GM12878 (cell line): ENCODE measurements around the gene CYB5D1. TPM values are rescaled to one million over a fixed set of nuclear protein-coding genes. Genes with fewer than 3 reads are reported as not detected.
"Not testable (repeated sequence)": the region's sequence is repeated elsewhere in the genome, so short reads cannot be mapped to it uniquely, and the experiment has no call there.

Source experiments
- ATAC-seq: fragments of 200-7000 bp; cut with Tn5 transposase; 3 replicates; pipeline ENCODE4 v1.9.1; 2020; ENCODE audit warnings: mild to moderate bottlenecking, moderate library complexity
- BruUV-seq: library from RNA; stranded (reverse); fragments of 400-500 nt; replicated peaks from 2 replicates; lab custom pipeline; 2021; lab: Mats Ljungman, UMichigan
- CTCF ChIA-PET: fragments of 300-600 bp; sonication (Branson Sonifier 250); formaldehyde crosslinking; extraction: SDS; loops from one replicate; lab custom pipeline; 2021; ENCODE audit warnings: inconsistent platforms; lab: Yijun Ruan, JAX
- POLR2A ChIA-PET: fragments of 350-600 bp; formaldehyde crosslinking; extraction: SDS; loops from one replicate; lab custom pipeline; 2021; ENCODE audit warnings: inconsistent platforms; lab: Charles Lee
- RAD21 ChIA-PET: fragments of 300-600 bp; sonication (Branson Sonifier 250); formaldehyde crosslinking; loops from one replicate; lab custom pipeline; 2023; ENCODE audit warnings: antibody characterized with exemption; ENCODE audit not compliant: unreplicated experiment; lab: Charles Lee
- SMC1A ChIA-PET: fragments of 300-600 bp; sonication (Branson Sonifier 250); formaldehyde crosslinking; loops from one replicate; lab custom pipeline; 2023; ENCODE audit not compliant: unreplicated experiment, uncharacterized antibody; lab: Charles Lee
- DNase-seq: peaks from one replicate; pipeline ENCODE4 v3.0.0-alpha.2; 2011; ENCODE audit warnings: low read depth, low spot score
- FAIRE-seq: peaks from 3 replicates; lab custom pipeline; 2011; peaks lifted over from hg19 to GRCh38; lab: Jason Lieb, UNC
- H2AFZ ChIP-seq: 2 replicates; pipeline ENCODE4 v1.6.0; 2011; ENCODE audit warnings: low read depth, low read length, control low read depth; ENCODE audit not compliant: control insufficient read depth
- H3K27ac ChIP-seq: 2 replicates; pipeline ENCODE4 v1.5.1; 2011; ENCODE audit warnings: control low read depth; ENCODE audit not compliant: control insufficient read depth, insufficient read depth
- H3K27me3 ChIP-seq, 2 experiments: replicated peaks in 1 of 2; 2 replicates each; pipeline versions ENCODE4 v1.6.0 to v1.6.1; 2011; ENCODE audit warnings: low read length in 1 of 2; ENCODE audit not compliant: control insufficient read depth in 2 of 2, insufficient read depth in 2 of 2
- H3K36me3 ChIP-seq, 2 experiments: 2 replicates each; pipeline ENCODE4 v1.5.1; 2011; ENCODE audit warnings: low read length in 1 of 2; ENCODE audit not compliant: control insufficient read depth in 2 of 2, insufficient read depth in 2 of 2
- H3K4me1 ChIP-seq: 2 replicates; pipeline ENCODE4 v1.6.1; 2011; ENCODE audit warnings: mild to moderate bottlenecking, low read length, moderate library complexity, mixed read lengths; ENCODE audit not compliant: control insufficient read depth, insufficient read depth
- H3K4me2 ChIP-seq: 2 replicates; pipeline ENCODE4 v1.6.0; 2011; ENCODE audit warnings: control low read depth; ENCODE audit not compliant: control insufficient read depth, insufficient read depth
- H3K4me3 ChIP-seq: fragments of 200-600 bp; sonication (generic); 2 replicates; pipeline ENCODE4 v1.5.1; 2016
- H3K79me2 ChIP-seq: 2 replicates; pipeline ENCODE4 v1.6.0; 2011; ENCODE audit warnings: low read length; ENCODE audit not compliant: control insufficient read depth, insufficient read depth
- H3K9ac ChIP-seq: 2 replicates; pipeline ENCODE4 v1.8.0; 2011; ENCODE audit warnings: low read length, control low read depth, mixed read lengths; ENCODE audit not compliant: control insufficient read depth, insufficient read depth
- H3K9me3 ChIP-seq: replicated peaks from 3 replicates; pipeline ENCODE4 v1.5.1; 2011; ENCODE audit warnings: mild to moderate bottlenecking, low read length; ENCODE audit not compliant: control insufficient read depth, insufficient read depth
- H4K20me1 ChIP-seq: 2 replicates; pipeline ENCODE4 v1.6.0; 2011; ENCODE audit not compliant: control insufficient read depth, insufficient read depth
- ATF3 ChIP-seq: IDR thresholded peaks from 2 replicates; pipeline ENCODE4 v1.6.1; 2011; ENCODE audit warnings: low read depth, mild to moderate bottlenecking, low read length, moderate library complexity, borderline replicate concordance; ENCODE audit errors: extremely low read depth
- MEF2B ChIP-seq: fragments of 450-650 bp; IDR thresholded peaks from 2 replicates; pipeline ENCODE4 v1.6.1; 2018; ENCODE audit warnings: mild to moderate bottlenecking, moderate library complexity; ENCODE audit not compliant: partially characterized antibody, poor library complexity, severe bottlenecking
- MLLT1 ChIP-seq: fragments of 450-650 bp; IDR thresholded peaks from 2 replicates; pipeline ENCODE4 v1.6.1; 2016; ENCODE audit warnings: mild to moderate bottlenecking
- POLR2AphosphoS5 ChIP-seq: IDR thresholded peaks from 2 replicates; pipeline ENCODE4 v1.6.1; 2011; ENCODE audit warnings: mild to moderate bottlenecking, low read length, inconsistent platforms
- RELB ChIP-seq: fragments of 450-650 bp; IDR thresholded peaks from 2 replicates; pipeline ENCODE4 v1.6.1; 2017; ENCODE audit warnings: low read depth, mild to moderate bottlenecking, moderate library complexity
- WGBS: methylation state at CpG from one replicate; pipeline ENCODE4 v1.1.6; 2016; ENCODE audit warnings: low lambda C conversion rate; ENCODE audit not compliant: insufficient replicate concordance, insufficient coverage; ENCODE audit errors: missing lambda C conversion rate; 5-methylcytosine and 5-hydroxymethylcytosine counted together
- in situ Hi-C: fragments of 300-500 bp; cut with MboI; formaldehyde crosslinking; loops from 9 replicates; pipeline ENCODE4 v1.14.3; 2018; ENCODE audit warnings: mixed read lengths
- intact Hi-C: fragments of 100-400 bp; cut with micrococcal nuclease; formaldehyde crosslinking; loops from one replicate; pipeline ENCODE4 v1.14.2; 2022; ENCODE audit not compliant: unreplicated experiment
- polyA plus RNA-seq, 11 experiments: library from polyadenylated mRNA; depleted of rRNA in 4 of 11; unstranded in 6 of 11; stranded (reverse) in 5 of 11; fragments of >200 nt; fragmentation: Nextera tagmentation in 4 of 11; fragmentation: Illumina TruSeq in 1 of 11; extraction: Ambion mirVana in 4 of 11; extraction: Trizol in 1 of 11; gene quantifications; 1 replicate in 1 of 11; 2 replicates in 10 of 11; pipeline versions ENCODE4 v1.2.1 to v1.2.3, GENCODE V29; 2011 to 2016; ENCODE audit warnings: inconsistent platforms in 2 of 11, missing spikeins in 2 of 11, low read depth in 1 of 11
- total RNA-seq, 4 experiments: library from RNA; depleted of rRNA in 3 of 4; stranded (reverse); fragments of >200 nt in 3 of 4; fragmentation: Illumina TruSeq in 1 of 4; extraction: Trizol in 1 of 4; gene quantifications; 2 replicates each; pipeline versions ENCODE4 v1.2.1 to v1.2.3, GENCODE V29; 2013 to 2021
- TF ChIP-seq, protein P1 (sequence below): fragments of 450-650 bp; IDR thresholded peaks from 2 replicates; pipeline ENCODE4 v1.6.1; 2017; ENCODE audit warnings: mild to moderate bottlenecking, moderate library complexity

Gene CYB5D1
- total and polyA plus RNA-seq, 10 of the 15 experiments (the other 5 are each of a cell fraction or from before 2014, with no cell fraction given), result 1.6 to 8.7 (median 6.4) TPM

GRCh38 chr17:7862692-7863437 lies 5.1 kb downstream of the CYB5D1 start (continued):
- TF ChIP-seq, protein P1, sequence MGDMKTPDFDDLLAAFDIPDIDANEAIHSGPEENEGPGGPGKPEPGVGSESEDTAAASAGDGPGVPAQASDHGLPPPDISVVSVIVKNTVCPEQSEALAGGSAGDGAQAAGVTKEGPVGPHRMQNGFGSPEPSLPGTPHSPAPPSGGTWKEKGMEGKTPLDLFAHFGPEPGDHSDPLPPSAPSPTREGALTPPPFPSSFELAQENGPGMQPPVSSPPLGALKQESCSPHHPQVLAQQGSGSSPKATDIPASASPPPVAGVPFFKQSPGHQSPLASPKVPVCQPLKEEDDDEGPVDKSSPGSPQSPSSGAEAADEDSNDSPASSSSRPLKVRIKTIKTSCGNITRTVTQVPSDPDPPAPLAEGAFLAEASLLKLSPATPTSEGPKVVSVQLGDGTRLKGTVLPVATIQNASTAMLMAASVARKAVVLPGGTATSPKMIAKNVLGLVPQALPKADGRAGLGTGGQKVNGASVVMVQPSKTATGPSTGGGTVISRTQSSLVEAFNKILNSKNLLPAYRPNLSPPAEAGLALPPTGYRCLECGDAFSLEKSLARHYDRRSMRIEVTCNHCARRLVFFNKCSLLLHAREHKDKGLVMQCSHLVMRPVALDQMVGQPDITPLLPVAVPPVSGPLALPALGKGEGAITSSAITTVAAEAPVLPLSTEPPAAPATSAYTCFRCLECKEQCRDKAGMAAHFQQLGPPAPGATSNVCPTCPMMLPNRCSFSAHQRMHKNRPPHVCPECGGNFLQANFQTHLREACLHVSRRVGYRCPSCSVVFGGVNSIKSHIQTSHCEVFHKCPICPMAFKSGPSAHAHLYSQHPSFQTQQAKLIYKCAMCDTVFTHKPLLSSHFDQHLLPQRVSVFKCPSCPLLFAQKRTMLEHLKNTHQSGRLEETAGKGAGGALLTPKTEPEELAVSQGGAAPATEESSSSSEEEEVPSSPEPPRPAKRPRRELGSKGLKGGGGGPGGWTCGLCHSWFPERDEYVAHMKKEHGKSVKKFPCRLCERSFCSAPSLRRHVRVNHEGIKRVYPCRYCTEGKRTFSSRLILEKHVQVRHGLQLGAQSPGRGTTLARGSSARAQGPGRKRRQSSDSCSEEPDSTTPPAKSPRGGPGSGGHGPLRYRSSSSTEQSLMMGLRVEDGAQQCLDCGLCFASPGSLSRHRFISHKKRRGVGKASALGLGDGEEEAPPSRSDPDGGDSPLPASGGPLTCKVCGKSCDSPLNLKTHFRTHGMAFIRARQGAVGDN, result no peak
- TF ChIP-seq MEF2B, result no peak
- TF ChIP-seq MLLT1, result no peak
- no peak for TF ChIP-seq POLR2AphosphoS5
- TF ChIP-seq ATF3, result no peak
- no peak for TF ChIP-seq RELB

GRCh38 chr17:7864384-7864783 lies 6.6 kb downstream of the CYB5D1 start:
- intact Hi-C loops, result loop anchor here (5.0 kb wide), 2 partner anchors 33 to 178 kb away; no protein-coding TSS in a partner anchor
- H3K9ac ChIP-seq, H4K20me1 ChIP-seq, H2AFZ ChIP-seq, ATAC-seq, BruUV-seq, DNase-seq, H3K36me3 ChIP-seq, H3K4me2 ChIP-seq, H3K4me1 ChIP-seq, H3K9me3 ChIP-seq, H3K27me3 ChIP-seq, H3K4me3 ChIP-seq, FAIRE-seq, H3K79me2 ChIP-seq, H3K27ac ChIP-seq: not testable (repeated sequence)
- WGBS, result 93% methylated on average over 5 of the region's 5 CpGs
- ChIA-PET POLR2A (interaction anchor here (0.7 kb wide), 1 partner anchor 26 kb away, joined by 3 read pairs; no protein-coding TSS in a partner anchor), CTCF (interaction anchor here (1.0 to 15.5 kb wide), 16 partner anchors 13 to 196 kb away, joined by 3 to 308 read pairs (median 6); partner anchors contain the start of genes CNTROB and TRAPPC1), RAD21 (interaction anchor here (0.9 to 7.4 kb wide), 9 partner anchors 20 to 193 kb away, joined by 3 to 65 read pairs (median 4); no protein-coding TSS in a partner anchor), SMC1A (interaction anchor here (0.7 to 3.6 kb wide), 13 partner anchors 12 to 193 kb away, joined by 3 to 41 read pairs (median 6); partner anchors contain the start of genes CNTROB, RNF227 and TRAPPC1)
- in situ Hi-C loops, result loop anchor here (5.0 kb wide), 1 partner anchor 123 kb away; no protein-coding TSS in a partner anchor
